ENCODE data around the gene CCDC141.

The CCDC141 gene

DNA sequence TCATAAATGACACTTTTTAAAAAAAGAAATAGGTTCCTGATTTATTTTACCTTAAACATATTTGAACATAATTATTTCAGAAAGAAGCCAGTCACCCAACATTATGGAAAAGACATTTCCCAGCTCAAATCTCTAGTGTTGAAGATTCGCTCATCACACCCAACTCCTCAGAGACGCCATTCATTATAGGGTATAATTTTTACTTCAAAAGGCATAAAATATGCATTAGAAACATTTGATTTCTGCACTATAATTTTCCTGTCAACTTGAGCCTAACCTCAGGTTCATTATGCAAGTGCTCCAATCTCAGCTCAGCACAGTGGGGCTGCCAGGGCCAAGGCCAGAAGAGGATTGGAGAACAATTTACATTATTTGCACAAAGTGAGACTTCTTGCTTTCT is 183.9 kb downstream of the CCDC141 start:
- no peak for DNase-seq (ENCODE audit: low read depth in 2 of 2)

DNA sequence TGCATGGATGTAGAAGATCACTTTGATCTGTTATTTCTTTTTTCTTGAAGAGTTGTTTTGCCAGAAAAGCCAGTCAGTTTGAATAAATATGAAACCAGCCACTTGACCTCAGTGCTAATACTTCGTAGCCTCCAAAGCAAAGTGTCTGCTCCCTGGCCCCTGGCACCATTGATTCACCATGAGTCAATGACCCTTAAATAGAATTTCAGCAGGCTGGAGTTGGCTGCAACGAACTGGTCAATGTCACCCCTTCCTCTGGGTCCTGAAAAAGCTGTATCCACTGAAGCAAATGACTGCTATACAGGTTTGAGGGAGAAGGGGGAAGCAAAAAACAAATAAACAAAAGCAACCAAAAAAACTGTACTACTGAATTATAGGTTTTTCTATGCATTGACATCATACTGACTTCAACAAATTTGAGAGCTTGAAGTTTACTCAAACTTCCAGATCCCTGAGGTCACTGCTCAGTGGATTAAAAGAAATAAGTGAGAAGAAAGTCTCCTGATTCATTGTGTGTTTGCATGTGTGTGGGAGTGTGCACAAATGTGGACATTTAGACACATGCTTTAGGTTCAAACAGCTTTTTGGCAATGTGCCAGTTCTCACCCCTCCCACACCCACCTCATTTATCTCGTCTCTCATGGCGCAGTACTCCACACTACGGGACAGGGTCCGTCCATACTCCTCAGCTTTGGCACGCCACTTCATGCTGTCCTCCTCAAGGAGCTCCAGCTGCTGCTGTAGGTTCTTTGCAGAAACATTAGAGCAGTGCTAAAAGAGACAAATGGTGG is 184.6 kb downstream of the CCDC141 start:
- DNase-seq (ENCODE audit: low read depth in 2 of 2) = no peak

DNA sequence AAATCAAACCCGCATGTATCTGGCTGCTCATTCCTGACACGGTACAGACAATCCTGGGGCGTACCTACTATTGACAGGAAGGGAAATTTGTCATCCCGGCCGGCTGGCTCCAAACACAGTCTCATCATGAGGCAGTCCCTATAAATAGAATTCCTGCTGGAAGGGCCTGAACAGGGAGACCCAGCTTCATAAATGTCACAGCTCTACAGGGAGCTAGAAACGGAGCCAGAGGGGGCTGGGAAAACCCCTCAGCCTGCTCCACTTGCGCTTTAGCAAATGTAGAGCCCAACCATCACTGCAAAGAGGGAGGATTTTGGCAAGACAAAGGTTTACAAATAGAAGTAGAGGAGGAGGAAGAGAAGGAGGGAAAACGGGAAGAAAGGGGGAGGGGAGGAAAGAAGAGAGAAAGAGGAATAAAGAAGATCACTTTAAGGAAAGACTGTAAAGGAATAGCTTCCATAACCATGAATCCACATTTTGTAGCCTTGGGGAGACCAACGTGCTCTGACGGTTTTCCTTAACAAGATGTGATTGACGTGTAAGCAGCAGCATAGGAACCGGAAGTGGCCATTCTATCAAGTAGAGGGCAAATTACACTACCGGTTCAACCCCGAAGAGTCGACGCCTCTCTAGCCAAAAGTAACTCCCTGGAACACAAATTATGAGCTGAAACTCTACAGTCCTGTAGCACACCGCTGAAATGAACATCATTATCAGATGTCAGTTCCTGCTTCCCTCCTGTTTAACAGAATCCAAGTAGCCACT is 185.9 kb downstream of the CCDC141 start:
- DNase-seq (ENCODE audit: low read depth in 2 of 2) = no peak

DNA sequence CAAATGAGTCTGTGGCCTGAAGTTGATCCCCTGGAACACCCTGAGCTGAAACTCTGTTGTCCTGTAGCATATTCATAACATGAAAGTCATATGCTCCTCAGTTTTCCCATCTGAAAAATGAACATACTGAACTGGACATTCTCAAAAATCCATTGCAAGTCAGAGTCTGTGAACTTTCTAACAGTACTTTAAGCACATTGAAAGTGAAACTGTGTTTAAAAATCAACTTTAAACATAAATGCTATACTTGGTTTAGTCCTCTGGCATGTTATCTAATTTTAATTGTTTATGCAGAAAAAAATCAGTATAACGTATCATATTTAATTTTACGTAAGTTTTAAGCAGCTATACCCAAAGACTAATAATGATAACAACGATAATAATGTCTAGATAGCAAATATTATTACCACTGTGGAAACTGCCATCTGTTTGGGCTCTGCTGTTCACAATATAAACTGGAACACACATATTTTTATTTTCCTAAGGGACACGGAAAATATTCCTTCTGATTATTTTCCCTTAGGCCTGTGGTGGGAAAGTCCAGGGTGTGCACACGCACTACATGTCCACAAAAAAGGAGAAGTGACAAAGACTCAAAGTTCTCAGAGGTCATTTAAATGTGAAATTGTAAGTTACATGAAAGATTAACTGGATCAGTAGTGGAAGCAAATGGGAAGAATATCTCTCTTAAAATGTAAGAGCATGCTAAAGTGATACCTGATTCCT is 186.6 kb downstream of the CCDC141 start:
- no peak for DNase-seq (ENCODE audit: low read depth in 2 of 2)

DNA sequence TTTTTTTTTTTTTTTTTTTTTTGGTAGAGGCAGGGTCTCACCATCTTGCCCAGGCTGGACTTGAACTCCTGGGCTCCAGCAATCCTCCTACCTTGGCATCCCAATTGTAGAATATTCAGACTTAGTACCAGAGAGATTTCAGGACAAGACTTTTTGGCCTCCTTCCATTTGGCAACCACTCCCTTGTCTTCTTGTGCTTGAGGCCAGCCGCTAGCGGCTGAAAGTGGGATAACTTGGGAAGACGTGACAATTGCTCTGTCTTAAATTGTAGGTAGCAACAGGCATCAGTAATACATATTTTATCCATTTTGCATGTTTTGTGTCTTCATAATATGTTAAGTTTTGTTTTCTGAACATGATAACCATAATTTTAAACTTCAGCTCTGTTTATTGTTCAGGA is 189.4 kb downstream of the CCDC141 start:
- no peak for DNase-seq (ENCODE audit: low read depth in 2 of 2)

DNA sequence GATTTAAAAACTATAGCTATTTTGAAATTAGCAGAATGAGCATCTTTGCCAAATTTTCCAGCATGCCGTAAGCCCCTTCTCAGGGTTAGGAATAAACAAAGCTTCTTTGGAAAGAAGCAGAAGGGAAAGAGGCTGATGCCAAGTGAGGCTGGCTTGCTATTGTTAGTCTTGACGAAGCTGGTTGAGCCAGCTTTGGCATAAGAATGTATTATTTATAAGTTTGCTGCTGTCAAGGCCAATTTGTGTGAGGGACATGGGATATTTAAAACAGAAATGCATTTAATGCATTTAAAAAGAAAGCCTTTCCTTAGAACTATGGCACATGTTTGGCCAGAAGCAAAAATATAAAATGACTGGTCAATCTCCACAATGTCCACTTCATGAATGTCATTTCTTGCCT is 190.2 kb downstream of the CCDC141 start:
- no peak for DNase-seq (ENCODE audit: low read depth in 2 of 2)

DNA sequence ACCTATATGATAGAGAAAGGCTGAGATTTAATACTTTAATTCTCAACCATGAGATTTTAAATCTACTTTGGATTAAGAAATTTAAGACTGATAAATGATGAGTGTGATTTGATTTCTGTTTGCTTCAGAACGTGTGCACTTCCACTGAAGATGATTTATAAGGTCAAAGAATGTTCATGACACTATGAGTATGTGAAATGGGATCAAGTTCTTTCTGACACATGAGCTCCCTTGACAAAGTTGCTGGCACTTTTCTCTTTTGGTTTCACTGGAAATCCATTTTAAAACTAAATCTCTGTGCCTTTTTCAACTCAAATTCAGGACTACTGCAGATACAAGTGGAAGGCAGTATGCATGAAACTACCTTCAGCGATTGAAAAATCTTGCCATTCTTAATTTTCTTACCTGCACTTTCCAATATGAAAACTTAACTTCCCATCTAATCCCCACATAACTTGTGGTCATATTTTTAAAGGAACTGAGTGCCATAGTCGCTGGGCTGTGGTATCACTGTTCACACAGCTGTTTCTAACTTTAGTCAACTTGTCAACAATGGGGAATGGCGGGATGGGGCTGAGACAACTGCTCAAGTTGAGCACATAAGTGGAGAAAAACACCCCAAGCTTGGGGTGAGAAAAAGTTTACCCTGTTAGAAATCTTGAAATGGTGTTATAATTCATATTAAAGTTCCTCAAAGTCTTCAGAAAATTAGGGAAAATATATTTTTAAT is 190.9 kb downstream of the CCDC141 start:
- no peak for DNase-seq (ENCODE audit: low read depth in 2 of 2)

DNA sequence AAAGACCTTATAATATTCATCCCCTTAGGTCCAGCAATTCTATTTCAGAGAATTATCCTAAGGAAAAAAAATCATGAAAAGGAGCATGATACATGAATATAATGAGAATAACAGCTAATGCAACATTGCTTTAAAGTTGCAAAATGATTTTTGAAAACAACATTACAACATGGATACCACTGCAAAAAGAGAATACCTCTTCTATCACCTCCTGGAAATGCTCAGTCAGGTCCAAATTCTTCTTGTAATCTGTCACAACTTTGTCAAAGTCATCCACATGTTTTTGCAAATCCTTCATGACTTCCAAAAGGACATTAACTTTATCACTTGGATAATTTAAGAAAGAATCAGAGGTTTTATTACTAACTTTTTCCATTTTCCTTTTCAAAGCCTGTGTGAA is 194.8 kb downstream of the CCDC141 start:
- DNase-seq (ENCODE audit: low read depth in 2 of 2) = no peak

DNA sequence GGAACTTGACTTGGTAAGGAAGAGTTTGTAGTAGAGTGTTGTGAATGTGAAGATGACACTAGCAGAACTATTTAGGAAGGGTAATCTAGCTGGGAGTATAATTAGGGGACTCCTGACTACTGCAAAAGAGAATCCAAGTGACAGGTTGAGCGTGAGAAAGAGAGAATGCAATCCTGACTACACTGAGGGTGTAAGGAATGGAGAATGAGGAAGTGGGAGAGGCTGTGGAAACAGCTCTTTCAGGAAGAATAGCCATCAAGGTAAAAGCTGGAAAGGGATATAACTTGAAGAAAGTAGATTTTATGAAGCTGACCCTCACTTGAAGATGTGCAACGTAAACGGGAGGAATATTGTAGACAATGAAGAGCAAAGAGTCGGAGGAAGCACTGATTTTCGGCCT is 201.6 kb downstream of the CCDC141 start:
- no peak for DNase-seq (ENCODE audit: low read depth in 2 of 2)

DNA sequence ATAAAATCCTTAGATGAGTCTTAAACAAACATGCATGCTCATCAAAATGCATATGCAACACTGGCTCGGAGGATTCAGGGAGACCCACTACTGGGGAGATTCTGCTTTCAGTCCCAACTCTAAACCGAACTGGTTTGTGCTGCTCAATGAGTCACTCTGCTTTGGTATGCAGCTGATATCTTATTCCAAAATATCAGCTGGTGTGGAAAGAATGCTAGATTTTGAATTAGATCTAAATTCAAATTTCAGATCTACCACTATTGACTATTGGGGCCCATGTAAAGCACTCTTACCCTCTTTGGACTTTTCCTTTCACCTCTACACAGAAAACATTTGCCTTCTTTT is 203.5 kb downstream of the CCDC141 start:
- no peak for DNase-seq (ENCODE audit: low read depth in 2 of 2)

DNA sequence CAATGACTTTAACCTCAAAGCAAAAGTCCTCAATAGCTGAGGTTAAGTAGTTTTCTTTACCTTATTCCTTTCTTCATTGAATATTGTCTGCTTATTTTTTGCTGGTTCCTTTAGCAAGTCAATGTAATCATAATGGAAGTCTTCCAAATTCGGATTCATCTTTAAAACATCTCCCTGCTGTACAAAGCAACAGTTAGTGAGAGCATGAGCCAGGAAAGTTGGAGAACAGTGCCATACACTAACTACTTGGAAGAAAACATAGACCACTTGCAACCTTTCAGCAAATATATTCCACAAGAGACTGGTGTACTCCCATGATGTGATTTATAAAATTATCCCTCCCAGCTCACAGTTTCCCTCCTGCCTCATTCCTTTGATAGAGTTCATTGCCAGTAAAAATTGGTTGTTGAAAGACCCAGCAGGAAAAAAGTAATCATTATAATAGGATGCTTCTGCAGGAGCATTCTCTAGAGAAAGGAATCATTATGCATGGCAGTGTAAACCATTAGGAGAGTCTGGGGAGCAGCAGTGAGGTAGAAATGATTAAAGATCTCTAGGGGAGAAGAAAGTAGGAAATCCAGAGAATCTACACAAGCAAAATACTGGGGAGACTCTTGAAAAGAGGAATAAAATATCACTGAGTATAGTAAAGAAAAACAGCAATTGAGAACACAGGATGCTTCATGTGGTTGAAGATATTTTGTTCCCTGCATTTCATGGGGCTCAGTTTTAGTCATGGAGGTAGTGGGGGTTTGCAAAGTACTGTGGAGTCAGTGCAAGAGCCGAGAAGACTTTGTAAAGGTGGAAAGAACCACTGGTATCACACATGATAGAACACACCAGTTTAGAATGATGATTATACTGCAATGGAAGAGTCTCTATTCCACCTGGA is 204.1 kb downstream of the CCDC141 start:
- no peak for DNase-seq (ENCODE audit: low read depth in 2 of 2)

DNA sequence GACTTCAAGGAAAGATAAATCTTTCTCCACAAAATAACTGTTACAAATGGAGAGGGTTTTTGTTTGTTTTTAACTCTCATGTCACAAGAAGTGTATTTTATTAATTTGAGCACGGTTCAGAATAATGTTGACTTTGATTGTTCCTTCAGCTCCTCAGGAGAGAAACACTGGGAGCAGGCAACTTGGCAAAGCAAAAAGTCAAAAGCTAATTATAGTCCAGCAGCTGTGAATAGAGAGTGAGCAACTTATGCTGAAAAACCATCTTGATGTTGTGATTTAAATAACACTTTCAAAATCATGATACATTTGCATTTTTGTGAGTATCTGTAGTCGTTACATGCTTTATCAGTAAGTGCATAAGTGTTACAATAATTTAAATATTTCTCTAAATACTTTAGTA is 205.2 kb downstream of the CCDC141 start:
- DNase-seq (ENCODE audit: low read depth in 2 of 2) = no peak

DNA sequence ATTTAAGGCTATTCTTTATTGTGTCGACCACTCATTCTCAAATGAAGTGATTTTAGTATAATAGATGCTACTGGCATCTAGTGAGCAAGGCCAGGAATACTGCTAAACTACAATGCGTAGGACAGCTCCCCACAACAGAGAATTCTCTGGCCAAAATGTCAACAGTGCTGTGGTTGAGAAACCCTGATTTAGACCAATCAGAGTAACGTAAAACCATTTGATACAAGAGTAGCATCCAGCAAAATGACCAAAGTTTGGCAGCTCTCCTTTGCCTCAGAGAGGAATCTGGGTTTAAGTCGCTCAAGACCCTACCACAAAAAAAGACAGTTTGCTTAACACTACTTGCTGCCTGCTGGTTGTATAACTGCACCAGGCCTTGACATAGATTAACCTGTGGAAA is 205.7 kb downstream of the CCDC141 start:
- DNase-seq (ENCODE audit: low read depth in 2 of 2) = no peak

DNA sequence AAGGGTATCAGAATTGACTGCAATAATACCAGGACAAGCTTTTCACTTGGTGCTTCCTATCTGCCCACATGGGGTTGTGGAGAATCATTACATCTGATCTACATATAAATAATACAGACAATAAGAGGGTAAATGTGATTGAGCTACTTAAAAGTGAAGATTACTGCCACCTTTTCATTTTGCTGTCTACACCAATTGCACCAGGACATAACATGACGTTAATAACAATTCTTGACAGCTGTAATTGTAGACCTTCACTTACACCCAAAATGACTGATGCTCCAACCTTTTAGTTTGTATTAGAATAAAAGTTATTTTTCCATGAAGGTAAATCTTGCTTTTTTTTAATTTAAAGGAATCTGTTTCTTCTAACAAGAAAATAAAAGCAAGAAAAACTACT is 206.2 kb downstream of the CCDC141 start:
- DNase-seq (ENCODE audit: low read depth in 2 of 2) = no peak

DNA sequence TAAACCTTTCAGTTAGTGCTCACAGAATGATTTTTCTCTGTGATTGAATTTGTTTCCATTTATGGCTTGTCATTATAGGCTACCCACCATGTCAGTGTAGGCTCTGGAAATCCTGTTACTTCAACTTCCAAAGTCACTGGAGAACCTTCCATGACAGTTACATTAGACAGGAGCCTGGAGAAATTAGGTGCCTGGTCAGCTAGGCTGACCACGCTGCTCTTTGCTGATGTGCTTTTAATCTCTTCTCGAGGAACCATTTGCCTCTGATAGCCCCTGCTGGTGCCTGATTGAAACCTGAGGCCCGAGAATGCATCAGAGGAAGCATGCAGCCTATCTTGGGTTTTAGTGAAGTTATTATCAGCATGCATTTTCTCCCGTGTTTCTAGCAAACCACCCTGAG is 213.1 kb downstream of the CCDC141 start:
- DNase-seq (ENCODE audit: low read depth in 2 of 2) = no peak

DNA sequence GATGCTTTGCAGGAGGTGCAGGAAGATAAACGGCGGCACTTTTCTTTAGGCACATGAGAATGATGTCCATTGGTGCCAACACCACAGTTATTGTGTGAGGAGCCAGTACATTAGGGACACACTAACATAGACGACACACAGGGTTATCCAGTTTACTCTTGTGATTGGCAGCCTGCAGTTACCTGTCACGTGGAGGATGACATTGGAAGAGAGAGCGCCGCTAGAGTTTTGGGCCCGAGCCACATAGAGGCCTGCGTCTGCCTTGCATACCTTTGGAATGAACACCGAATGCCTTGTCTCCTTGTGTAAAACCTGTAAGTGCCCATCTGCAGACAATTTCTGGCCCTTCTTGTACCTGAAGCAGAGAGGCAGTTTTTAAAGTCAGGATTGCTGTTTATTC is 215.9 kb downstream of the CCDC141 start:
- no peak for DNase-seq (ENCODE audit: low read depth in 2 of 2)

DNA sequence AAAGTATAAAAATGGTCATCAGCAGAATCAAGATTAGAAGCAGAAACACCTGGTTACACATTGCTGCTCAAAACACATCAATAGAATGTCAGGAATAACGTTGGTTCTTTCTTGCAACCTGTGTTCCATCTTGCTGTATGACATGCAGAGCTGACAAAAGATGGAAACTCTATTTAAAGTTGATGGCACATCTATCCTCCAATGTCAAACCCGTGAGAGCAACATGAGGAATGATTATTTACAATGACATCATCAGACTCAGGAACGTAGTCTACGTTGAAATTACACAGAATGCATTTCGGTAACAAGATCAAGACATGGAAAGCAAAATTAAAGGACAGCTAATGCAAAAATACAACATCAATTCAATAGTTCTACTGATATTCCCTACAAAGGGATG is 216.6 kb downstream of the CCDC141 start:
- no peak for DNase-seq (ENCODE audit: low read depth in 2 of 2)

DNA sequence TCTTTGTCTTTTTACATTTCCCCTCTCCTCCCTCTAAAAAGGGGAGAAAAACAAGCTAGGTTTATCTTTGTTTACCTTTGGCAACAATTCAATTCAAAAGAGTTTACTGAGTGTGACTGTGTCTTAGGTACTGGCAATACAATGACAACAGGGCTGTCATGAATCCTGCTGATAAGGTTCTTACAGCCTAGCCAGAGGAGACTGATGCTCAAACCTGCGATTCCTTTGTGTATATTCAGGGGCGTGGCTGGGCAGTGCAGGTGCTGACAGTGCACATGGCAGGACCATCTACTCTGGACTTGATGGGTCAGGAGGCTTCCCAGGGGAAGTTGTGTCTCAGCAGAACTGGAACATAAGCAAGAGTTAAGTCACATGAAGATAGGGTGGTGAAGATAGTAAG is 219.5 kb downstream of the CCDC141 start:
- DNase-seq (ENCODE audit: low read depth in 2 of 2) = no peak

DNA sequence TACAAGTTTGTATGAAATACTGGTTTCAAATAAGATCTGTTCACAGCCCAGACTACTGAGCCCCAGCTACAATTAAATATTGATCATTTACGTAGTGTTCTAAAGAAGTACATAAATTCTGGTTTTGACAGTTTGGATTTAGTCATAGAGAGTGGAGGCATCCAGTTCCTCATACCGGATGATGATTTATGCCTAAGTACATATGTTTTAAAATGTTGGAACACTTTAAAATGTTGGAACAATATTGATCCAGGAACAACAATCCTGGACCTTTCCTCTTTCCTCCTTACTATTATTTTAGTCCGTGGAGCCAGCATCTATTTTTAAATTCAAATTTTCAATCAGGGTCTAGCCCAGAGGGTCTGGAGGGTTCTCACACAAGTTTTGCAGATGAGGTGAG is 220.0 kb downstream of the CCDC141 start:
- DNase-seq (ENCODE audit: low read depth in 2 of 2) = no peak

DNA sequence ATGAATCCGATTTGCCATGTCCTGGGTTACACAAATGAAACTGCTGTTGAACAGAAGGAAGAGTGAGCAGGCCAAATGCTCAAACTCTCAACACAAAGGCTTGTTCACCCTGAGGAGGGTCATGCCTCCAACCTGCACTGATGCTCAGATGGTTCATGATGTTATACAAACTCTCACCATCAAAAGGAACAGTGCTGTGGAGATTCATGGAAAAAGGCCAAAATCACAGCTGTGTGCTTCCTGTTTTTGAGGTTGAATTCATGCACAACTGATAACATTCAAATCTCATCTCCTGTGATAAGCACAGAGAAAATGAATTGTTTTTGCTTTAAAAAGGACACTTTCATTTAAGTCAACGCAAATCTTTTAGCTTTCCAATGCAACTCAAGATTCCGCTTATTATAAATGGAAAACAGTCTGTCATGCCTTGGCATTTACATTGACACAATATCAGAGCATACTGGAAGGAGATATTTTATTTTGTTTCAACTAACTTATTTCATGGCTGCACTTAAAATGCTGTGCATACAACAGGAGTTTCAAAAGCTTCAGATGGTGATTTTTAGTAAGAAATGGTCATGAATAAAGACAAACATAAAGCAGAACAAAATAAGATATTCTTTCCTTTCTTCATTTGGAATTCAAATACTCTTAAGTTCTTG is 220.5 kb downstream of the CCDC141 start:
- DNase-seq (ENCODE audit: low read depth in 2 of 2) = no peak

DNA sequence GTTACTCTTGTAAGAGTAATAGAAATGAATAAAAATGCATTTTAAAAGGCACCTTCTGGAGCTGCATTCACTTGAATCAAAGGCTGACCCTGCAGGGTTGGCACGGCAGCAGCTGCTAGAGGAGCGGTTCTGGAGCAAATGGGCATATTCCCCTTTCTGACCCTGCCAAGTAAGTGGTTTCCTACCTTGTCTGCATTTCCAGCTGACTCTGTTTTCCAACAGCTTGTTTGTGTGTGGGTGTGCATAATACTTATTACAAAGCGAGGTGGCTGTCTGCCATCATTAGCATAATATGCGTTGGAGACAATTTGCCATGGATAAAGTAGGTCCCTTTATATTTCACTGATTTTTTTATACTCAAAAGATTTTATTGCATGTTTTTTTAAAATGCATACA is 221.5 kb downstream of the CCDC141 start:
- no peak for DNase-seq (ENCODE audit: low read depth in 2 of 2)

All from stimulated activated CD8-positive, alpha-beta memory T cell treated with anti-CD3 and anti-CD28 coated beads, Interleukin-15, amount 100 ng/mL, for 4 hours (primary cell).